ENCODE data around the gene ST8SIA5. TPM values are rescaled to one million over a fixed set of nuclear protein-coding genes. Genes with fewer than 3 reads are reported as not detected.

Gene ST8SIA5
- total and polyA plus RNA-seq, 2 of the 13 experiments (the other 11 are each of a cell fraction or from before 2014, with no cell fraction given) = 0.07 to 0.20 TPM

- 5% methylated on average over 2 of the region's 4 CpGs for WGBS (ENCODE audit: low lambda C conversion rate)
- Histone ChIP-seq H3K4me2 (ENCODE audit: low read depth, low read length) (no peak overlapping the region), H3K36me3 (replicated peaks in 1 of 2; ENCODE audit: control insufficient read depth in 1 of 2, insufficient read depth in 2 of 2, low read length in 2 of 2) (no peaks in the 10 kb centered on the region), H4K20me1 (ENCODE audit: insufficient read depth, low read length) (no peaks in the 10 kb centered on the region), H3K9ac (ENCODE audit: insufficient read depth, low read depth, low read length) (no peak overlapping the region), H3K9me3 (ENCODE audit: low read length) (no peaks in the 10 kb centered on the region; the same call in 1 of the 2 replicates), H3K79me2 (ENCODE audit: insufficient read depth, low read length) (no peaks in the 10 kb centered on the region), H3K27ac (ENCODE audit: extremely low read length, insufficient read depth, low read length) (no peak overlapping the region), H3K4me3 (replicated peaks in 1 of 3; ENCODE audit: insufficient read depth in 1 of 3, low read depth in 2 of 3, low read length in 3 of 3) (no peak overlapping the region), H3K4me1 (ENCODE audit: insufficient read depth, low read length) (no peaks in the 10 kb centered on the region), H2AFZ (ENCODE audit: low read length) (no peak overlapping the region), H3K27me3 (ENCODE audit: control insufficient read depth in 1 of 2, insufficient read depth in 2 of 2, low read length in 2 of 2) (peaks cover 0 to 3% of the 10 kb centered on the region in 2 experiments; a peak in 1 of 5 replicates)
- FAIRE-seq = no peak
- ChIA-PET CTCF (ENCODE audit: low intra/inter-chr PET ratio, low total read pairs) (no interaction called here), POLR2A (no interaction called here)
- no peak for TF ChIP-seq ZNF605 (CRISPR knock-in tag; IDR thresholded peaks at IDR 0.05)
- no peak for TF ChIP-seq PRMT3 (CRISPR knock-in tag; IDR thresholded peaks at IDR 0.05; ENCODE audit: borderline replicate concordance, low read depth)
- no peak for TF ChIP-seq ZFP90 (CRISPR knock-in tag; IDR thresholded peaks at IDR 0.05; ENCODE audit: borderline replicate concordance)
- no peak for TF ChIP-seq ZNF331 (CRISPR knock-in tag; IDR thresholded peaks at IDR 0.05)
- no peak for TF ChIP-seq MAFG (CRISPR knock-in tag; IDR thresholded peaks at IDR 0.05)
- no peak for TF ChIP-seq E2F2 (CRISPR knock-in tag; IDR thresholded peaks at IDR 0.05; ENCODE audit: borderline replicate concordance)
- no peak for TF ChIP-seq ZNF33B (CRISPR knock-in tag; IDR thresholded peaks at IDR 0.05)
- TF ChIP-seq KAT2B (IDR thresholded peaks at IDR 0.05; ENCODE audit: borderline replicate concordance, low read depth, low read length) = no peak
- no peak for TF ChIP-seq CREB3 (CRISPR knock-in tag; IDR thresholded peaks at IDR 0.05)
- in situ Hi-C loops (cut with HindIII; ENCODE audit: extremely low pct_ligation_motif_present, low pct_unique_long_range_greater_than_20kb) = no loop called here
- no TSS peak for BruUV-seq (replicated peaks)
- no peak for DNase-seq (ENCODE audit: low spot score)
- ATAC-seq = no peak
- intact Hi-C loops (cut with micrococcal nuclease; ENCODE audit: unreplicated experiment) = no loop called here
Observed at GRCh38 chr18:46734981-46735380, 21.9 kb downstream of the ST8SIA5 start.
